Measurements from ENCODE around the gene SELENOW.

SELENOW gene

DNA sequence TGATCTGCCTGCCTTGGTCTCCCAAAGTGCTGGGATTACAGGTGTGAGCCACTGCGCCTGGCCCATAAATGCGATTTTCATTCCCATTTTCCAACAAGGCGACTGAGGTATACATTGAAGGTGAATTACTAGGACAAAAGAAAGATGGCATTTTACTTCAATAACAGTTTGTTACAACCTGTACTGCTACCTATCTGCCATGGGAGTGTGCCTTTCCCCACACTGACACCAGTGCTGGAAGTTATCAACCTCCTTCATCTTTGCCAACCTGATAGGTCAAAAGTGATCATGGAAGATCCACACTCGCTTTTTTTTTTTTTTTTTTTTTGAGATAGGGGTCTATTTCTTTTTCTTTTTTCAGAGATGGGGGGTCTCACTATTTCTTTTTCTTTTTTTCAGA, 54.2 kb downstream of the SELENOW start:
- DNase-seq: no peak
